NCI-H226 (cell line): Measurements from ENCODE around the gene SLC6A7.
A peak's percentile ranks its signal among the peaks of the same experiment; 100 is the strongest.

ENCODE experiments used
- DNase-seq: peaks from one replicate; pipeline ENCODE4 v3.0.0-alpha.2; 2015

SLC6A7 gene

GRCh38 chr5:150196514-150196913 is 6.7 kb downstream of the SLC6A7 start:
- no peak for DNase-seq

- no peak for DNase-seq
Observed at GRCh38 chr5:150196986-150197385, 7.1 kb downstream of the SLC6A7 start.

- DNase-seq, result no peak
Observed at GRCh38 chr5:150197476-150197875, 7.6 kb downstream of the SLC6A7 start.

GRCh38 chr5:150202501-150202900 is 12.6 kb downstream of the SLC6A7 start:
- DNase-seq, result no peak

- no peak for DNase-seq
Observed at GRCh38 chr5:150203832-150204589, 14.1 kb downstream of the SLC6A7 start.

- no peak for DNase-seq
Observed at GRCh38 chr5:150204590-150204960, 14.7 kb downstream of the SLC6A7 start.

GRCh38 chr5:150206098-150206778 is 16.4 kb downstream of the SLC6A7 start:
- peak; percentile 30 for DNase-seq

- DNase-seq, result no peak
Observed at GRCh38 chr5:150206779-150207115, 16.9 kb downstream of the SLC6A7 start.

GRCh38 chr5:150208187-150209098 is 18.6 kb downstream of the SLC6A7 start:
- peak; percentile 68 for DNase-seq

- DNase-seq, result no peak
Observed at GRCh38 chr5:150209099-150209635, 19.3 kb downstream of the SLC6A7 start.

GRCh38 chr5:150210644-150211043 is 20.8 kb downstream of the SLC6A7 start:
- no peak for DNase-seq

- DNase-seq, result no peak
Observed at GRCh38 chr5:150211156-150212030, 21.5 kb downstream of the SLC6A7 start.

GRCh38 chr5:150213530-150213929 is 23.7 kb downstream of the SLC6A7 start:
- no peak for DNase-seq

GRCh38 chr5:150214289-150214688 is 24.4 kb downstream of the SLC6A7 start:
- no peak for DNase-seq

GRCh38 chr5:150215979-150216944 is 26.4 kb downstream of the SLC6A7 start:
- DNase-seq, result no peak

GRCh38 chr5:150217038-150217437 is 27.2 kb downstream of the SLC6A7 start:
- no peak for DNase-seq

- peak; percentile 62 for DNase-seq
Observed at GRCh38 chr5:150217873-150218692, 28.2 kb downstream of the SLC6A7 start.

GRCh38 chr5:150218693-150219035 is 28.8 kb downstream of the SLC6A7 start:
- no peak for DNase-seq

GRCh38 chr5:150219142-150219541 is 29.3 kb downstream of the SLC6A7 start:
- peak; percentile 35 for DNase-seq

- no peak for DNase-seq
Observed at GRCh38 chr5:150219861-150220260, 30.0 kb downstream of the SLC6A7 start.
